ENCODE data around the gene GALNT9. TPM values are rescaled to one million over a fixed set of nuclear protein-coding genes. Genes with fewer than 3 reads are reported as not detected.

The GALNT9 gene
- total RNA-seq, 1 donor from 2014 or later = not detected

DNA sequence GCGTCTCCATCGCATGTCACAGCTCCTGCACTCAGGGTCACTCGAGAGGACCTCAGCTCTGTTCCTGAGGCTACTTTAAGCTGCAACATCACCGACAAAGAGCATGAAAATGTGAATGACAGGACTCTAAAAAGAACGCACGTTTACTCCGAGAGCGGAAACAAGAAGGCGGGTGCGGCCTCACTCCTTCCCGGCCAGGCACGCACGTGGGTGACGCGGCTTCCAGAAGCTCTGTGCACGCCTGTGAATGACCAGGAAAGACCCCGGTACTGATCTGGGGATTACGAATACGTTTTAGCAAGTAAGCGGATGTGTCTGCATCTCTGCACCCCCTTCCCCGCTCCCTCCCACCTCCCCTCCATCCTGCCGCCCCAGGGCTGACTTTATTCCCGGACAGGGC, 15.2 kb upstream of the GALNT9 start:
- no peak for DNase-seq
- Histone ChIP-seq H3K9me3 (replicated peaks) (no peaks in the 10 kb centered on the region), H3K4me1 (no peaks in the 10 kb centered on the region), H3K27me3 (ENCODE audit: low read depth) (peaks cover 88% of the 10 kb centered on the region), H3K36me3 (no peaks in the 10 kb centered on the region), H3K4me3 (no peak overlapping the region), H3K27ac (replicated peaks) (no peak overlapping the region)
- intact Hi-C loops (cut with micrococcal nuclease) = no loop called here
- TF ChIP-seq, protein P1, sequence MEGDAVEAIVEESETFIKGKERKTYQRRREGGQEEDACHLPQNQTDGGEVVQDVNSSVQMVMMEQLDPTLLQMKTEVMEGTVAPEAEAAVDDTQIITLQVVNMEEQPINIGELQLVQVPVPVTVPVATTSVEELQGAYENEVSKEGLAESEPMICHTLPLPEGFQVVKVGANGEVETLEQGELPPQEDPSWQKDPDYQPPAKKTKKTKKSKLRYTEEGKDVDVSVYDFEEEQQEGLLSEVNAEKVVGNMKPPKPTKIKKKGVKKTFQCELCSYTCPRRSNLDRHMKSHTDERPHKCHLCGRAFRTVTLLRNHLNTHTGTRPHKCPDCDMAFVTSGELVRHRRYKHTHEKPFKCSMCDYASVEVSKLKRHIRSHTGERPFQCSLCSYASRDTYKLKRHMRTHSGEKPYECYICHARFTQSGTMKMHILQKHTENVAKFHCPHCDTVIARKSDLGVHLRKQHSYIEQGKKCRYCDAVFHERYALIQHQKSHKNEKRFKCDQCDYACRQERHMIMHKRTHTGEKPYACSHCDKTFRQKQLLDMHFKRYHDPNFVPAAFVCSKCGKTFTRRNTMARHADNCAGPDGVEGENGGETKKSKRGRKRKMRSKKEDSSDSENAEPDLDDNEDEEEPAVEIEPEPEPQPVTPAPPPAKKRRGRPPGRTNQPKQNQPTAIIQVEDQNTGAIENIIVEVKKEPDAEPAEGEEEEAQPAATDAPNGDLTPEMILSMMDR (IDR thresholded peaks at IDR 0.05; ENCODE audit: borderline replicate concordance) = no peak

DNA sequence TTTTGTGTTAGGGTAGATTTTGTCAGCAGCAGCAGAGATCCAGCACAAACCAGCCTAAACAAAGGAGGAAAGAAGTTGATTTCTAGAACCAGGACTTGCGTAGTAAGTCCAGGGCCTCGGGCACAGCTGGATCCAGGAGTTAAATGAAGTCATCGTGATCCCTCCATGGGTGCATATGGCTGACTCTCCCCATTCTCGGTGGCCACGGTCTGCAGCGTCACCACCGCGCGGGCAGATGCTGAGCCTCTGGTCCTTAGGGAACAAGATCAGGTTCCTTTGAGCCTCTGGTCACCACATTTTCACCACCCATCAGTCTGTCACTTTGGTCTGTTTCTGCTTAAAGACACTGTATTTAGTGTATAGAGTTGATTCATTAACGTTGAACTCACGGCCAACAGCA, 14.8 kb upstream of the GALNT9 start:
- intact Hi-C loops (cut with micrococcal nuclease) = no loop called here
- Histone ChIP-seq H3K4me3 (no peak overlapping the region), H3K27me3 (ENCODE audit: low read depth) (peaks cover 92% of the 10 kb centered on the region), H3K9me3 (replicated peaks) (no peaks in the 10 kb centered on the region), H3K27ac (replicated peaks) (no peak overlapping the region), H3K4me1 (no peaks in the 10 kb centered on the region), H3K36me3 (no peaks in the 10 kb centered on the region)
- TF ChIP-seq, protein P1 (IDR thresholded peaks at IDR 0.05; ENCODE audit: borderline replicate concordance) = no peak
- no peak for DNase-seq

DNA sequence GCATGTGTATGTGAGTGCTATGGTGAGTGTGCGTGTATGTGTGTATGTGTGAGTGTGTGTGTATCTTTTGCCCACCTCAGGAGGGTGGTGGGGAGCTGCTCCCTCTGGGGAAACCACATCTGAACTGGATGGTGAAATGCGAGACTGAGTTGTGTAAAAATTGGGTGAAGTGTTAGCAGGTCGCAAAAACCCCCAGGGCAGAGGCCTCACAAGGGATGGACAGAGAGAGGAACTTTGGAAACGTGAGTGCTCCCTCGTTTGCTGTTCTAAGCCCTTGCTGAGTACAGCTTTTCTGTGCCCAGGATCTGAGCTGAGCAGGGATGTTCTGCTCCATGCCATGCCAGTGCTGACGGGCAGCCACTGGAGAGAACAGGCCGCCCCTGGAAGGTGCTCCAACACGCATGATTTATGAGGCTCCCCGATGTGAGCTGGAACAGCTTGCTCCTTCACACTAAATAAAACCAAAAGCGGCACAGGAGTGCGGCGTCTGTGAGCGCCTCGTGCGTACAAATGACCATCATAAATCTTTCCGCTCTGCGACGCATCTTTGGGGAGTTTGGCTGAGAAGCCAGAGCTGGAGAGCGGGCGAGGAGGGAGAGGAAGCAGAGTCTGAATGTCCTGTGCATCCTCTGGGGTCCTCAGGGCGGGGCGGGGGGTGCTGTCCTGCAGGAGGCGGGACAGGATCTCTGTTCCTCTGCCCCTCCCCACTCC, 14.1 kb upstream of the GALNT9 start:
- Histone ChIP-seq H3K4me3 (no peak overlapping the region), H3K36me3 (no peaks in the 10 kb centered on the region), H3K4me1 (no peaks in the 10 kb centered on the region), H3K9me3 (replicated peaks) (no peaks in the 10 kb centered on the region), H3K27ac (replicated peaks) (no peak overlapping the region), H3K27me3 (ENCODE audit: low read depth) (peaks cover 92% of the 10 kb centered on the region)
- TF ChIP-seq, protein P1 (IDR thresholded peaks at IDR 0.05; ENCODE audit: borderline replicate concordance) = no peak
- no peak for DNase-seq
- intact Hi-C loops (cut with micrococcal nuclease) = no loop called here

- H3K27ac ChIP-seq (replicated peaks) = no peak overlapping the region
- no peaks in the 10 kb centered on the region for H3K4me1 ChIP-seq
- intact Hi-C loops (cut with micrococcal nuclease) = no loop called here
- H3K9me3 ChIP-seq (replicated peaks) = no peaks in the 10 kb centered on the region
- no peaks in the 10 kb centered on the region for H3K36me3 ChIP-seq
- no peak overlapping the region for H3K4me3 ChIP-seq
- no peak for DNase-seq
- peaks cover 92% of the 10 kb centered on the region for H3K27me3 ChIP-seq (ENCODE audit: low read depth)
- TF ChIP-seq, protein P1 (IDR thresholded peaks at IDR 0.05; ENCODE audit: borderline replicate concordance) = no peak
Measured at GRCh38 chr12:132342251-132343227, 13.2 kb upstream of the GALNT9 start.

GRCh38 chr12:132341318-132342050, 12.1 kb upstream of the GALNT9 start:
- Histone ChIP-seq H3K4me1 (no peaks in the 10 kb centered on the region), H3K4me3 (no peak overlapping the region), H3K36me3 (no peaks in the 10 kb centered on the region), H3K27me3 (ENCODE audit: low read depth) (peaks cover 92% of the 10 kb centered on the region), H3K9me3 (replicated peaks) (no peaks in the 10 kb centered on the region), H3K27ac (replicated peaks) (no peak overlapping the region)
- intact Hi-C loops (cut with micrococcal nuclease) = no loop called here
- no peak for DNase-seq
- TF ChIP-seq, protein P1 (IDR thresholded peaks at IDR 0.05; ENCODE audit: borderline replicate concordance) = no peak

All from left ventricle myocardium inferior (tissue), 1 donor.